GM15510 (cell line): ENCODE results near the gene TRAP1.

Source experiments
- POLR2A ChIP-seq: IDR thresholded peaks from 3 replicates; pipeline ENCODE4 v1.6.1; 2011; ENCODE audit warnings: borderline replicate concordance; ENCODE audit not compliant: insufficient read length; ENCODE audit errors: extremely low read depth

Gene TRAP1

GRCh38 chr16:3740186-3740585 lies 22.9 kb upstream of the TRAP1 start:
- TF ChIP-seq POLR2A = no peak

GRCh38 chr16:3739636-3740035 lies 22.3 kb upstream of the TRAP1 start:
- no peak for TF ChIP-seq POLR2A

GRCh38 chr16:3738541-3738940 lies 21.2 kb upstream of the TRAP1 start:
- TF ChIP-seq POLR2A = no peak

- no peak for TF ChIP-seq POLR2A
Observed at GRCh38 chr16:3738128-3738527, 20.8 kb upstream of the TRAP1 start.

GRCh38 chr16:3737181-3737580 lies 19.9 kb upstream of the TRAP1 start:
- no peak for TF ChIP-seq POLR2A

- no peak for TF ChIP-seq POLR2A
Observed at GRCh38 chr16:3736116-3736515, 18.8 kb upstream of the TRAP1 start.

GRCh38 chr16:3735541-3735940 lies 18.2 kb upstream of the TRAP1 start:
- TF ChIP-seq POLR2A = no peak

GRCh38 chr16:3734758-3735221 lies 17.5 kb upstream of the TRAP1 start:
- no peak for TF ChIP-seq POLR2A

- TF ChIP-seq POLR2A = no peak
Observed at GRCh38 chr16:3734084-3734757, 16.9 kb upstream of the TRAP1 start.

- no peak for TF ChIP-seq POLR2A
Observed at GRCh38 chr16:3732171-3732570, 14.8 kb upstream of the TRAP1 start.

GRCh38 chr16:3731126-3731935 lies 14.0 kb upstream of the TRAP1 start:
- TF ChIP-seq POLR2A = no peak

GRCh38 chr16:3730161-3731125 lies 13.1 kb upstream of the TRAP1 start:
- TF ChIP-seq POLR2A = no peak

- no peak for TF ChIP-seq POLR2A
Observed at GRCh38 chr16:3729161-3730112, 12.1 kb upstream of the TRAP1 start.
